GM19238 (cell line): ENCODE measurements around the gene PRPF19.

ENCODE experiments used
- DNase-seq: peaks from one replicate; pipeline ENCODE4 v3.0.0; 2011; ENCODE audit warnings: low spot score; ENCODE audit not compliant: insufficient read length

Gene PRPF19

GRCh38 chr11:60859616-60860250, 46.7 kb downstream of the PRPF19 start:
- no peak for DNase-seq

GRCh38 chr11:60858731-60859464, 47.5 kb downstream of the PRPF19 start:
- no peak for DNase-seq

- DNase-seq, result no peak
Measured at GRCh38 chr11:60858236-60858635, 48.1 kb downstream of the PRPF19 start.

GRCh38 chr11:60857378-60858232, 48.8 kb downstream of the PRPF19 start:
- DNase-seq, result no peak

- no peak for DNase-seq
Measured at GRCh38 chr11:60855726-60856633, 50.4 kb downstream of the PRPF19 start, which contains the start of gene PTGDR2. TSS of gene PTGDR2 (minus strand) at chr11:60855950. CDS start at chr11:60853722, 2,228 bp downstream.

DNA sequence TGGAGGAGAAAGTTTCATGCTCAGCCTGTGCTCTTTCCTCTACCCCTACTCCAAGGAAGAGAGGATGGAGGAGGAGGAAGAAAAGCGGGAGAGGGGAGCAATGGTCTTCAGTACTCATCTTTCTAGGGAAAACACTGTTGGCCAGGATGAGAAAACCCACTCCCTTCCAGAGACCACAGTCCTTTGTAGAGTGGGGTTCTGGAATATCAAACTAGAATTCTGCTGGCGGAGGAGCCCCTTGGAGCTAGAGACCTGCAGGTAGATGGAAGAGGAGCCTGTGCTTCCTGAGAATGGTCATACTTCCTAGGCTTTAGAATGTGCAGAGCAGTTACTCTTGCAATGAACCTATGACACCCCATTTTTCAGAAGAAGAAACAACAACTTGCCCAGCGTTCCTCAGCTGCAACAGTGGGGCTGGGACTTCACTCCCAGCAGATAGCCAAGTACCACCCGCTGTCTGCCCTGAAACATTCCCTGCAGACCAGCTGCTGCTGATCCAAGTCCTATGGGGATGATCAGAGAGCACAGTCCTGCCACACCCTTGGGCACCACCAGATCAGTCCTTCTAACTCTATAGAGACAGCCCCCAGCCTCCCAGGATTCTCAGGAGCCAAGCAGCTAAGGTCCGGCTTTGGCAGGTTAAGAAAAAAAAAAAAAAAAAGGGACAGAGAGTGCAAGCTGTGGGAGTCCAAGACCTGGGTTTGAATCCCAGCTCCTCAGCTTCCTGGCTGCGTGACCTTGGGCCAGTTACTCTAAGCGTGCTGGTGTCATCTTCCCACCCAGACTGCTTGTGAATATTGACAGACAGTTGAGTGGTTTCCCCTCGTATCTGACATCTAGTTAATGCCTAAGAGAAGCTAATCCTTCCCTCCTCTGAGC, 51.3 kb downstream of the PRPF19 start:
- DNase-seq, result no peak

- DNase-seq, result no peak
Measured at GRCh38 chr11:60854140-60854846, 52.1 kb downstream of the PRPF19 start.

- DNase-seq, result no peak
Measured at GRCh38 chr11:60852982-60853950, 53.1 kb downstream of the PRPF19 start.

- no peak for DNase-seq
Measured at GRCh38 chr11:60852117-60852981, 54.0 kb downstream of the PRPF19 start.

GRCh38 chr11:60851327-60852104, 54.9 kb downstream of the PRPF19 start:
- no peak for DNase-seq

GRCh38 chr11:60849641-60850520, 56.5 kb downstream of the PRPF19 start:
- no peak for DNase-seq

GRCh38 chr11:60848714-60849151, 57.7 kb downstream of the PRPF19 start:
- no peak for DNase-seq

DNA sequence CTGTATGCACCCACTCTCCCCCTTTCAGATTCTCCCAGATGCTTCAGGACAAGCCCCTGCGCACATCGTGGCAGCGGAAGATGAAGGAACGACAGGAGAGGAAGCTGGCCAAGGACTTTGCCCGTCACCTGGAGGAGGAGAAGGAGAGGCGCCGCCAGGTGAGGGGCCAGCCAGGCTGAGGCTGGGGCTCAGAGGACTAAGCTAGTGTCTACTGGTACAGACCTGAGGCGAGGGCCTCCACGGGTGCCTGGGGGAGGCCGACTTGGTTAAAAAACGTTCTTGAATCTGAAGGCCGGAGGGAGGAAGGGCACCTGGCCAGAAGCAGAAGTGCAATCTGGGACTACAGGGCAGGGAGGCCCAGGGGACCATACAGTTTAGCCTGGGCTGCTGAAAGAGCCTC, 58.5 kb downstream of the PRPF19 start:
- no peak for DNase-seq

GRCh38 chr11:60847281-60847680, 59.1 kb downstream of the PRPF19 start:
- no peak for DNase-seq

DNA sequence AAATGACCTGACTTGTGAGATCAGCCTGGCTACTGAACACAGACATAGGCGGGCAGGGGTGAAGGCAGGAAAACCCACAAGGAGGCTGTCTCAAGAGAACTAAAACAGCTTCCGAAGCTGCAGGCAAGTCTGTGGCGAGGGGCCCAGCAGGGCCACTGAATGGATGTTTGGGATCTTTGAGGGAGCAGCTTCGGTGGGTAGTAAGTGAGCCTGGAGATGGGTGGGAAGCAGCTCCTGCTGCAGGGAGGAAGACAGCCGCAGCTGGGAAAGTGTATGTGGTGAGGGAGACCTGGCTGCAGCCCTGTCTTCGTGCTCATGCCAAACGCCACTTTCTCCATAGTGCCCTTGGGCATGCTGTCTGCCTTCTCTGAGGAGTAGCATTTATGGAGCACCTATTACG, 61.0 kb downstream of the PRPF19 start:
- DNase-seq, result no peak
